Left forelimb (tissue), 1 donor: ENCODE measurements around the gene CENPP.
A peak's percentile ranks its signal among the peaks of the same experiment; 100 is the strongest.

Experiments used
- DNase-seq: peaks from one replicate; pipeline ENCODE4 v3.0.0-alpha.2; 2018; ENCODE audit warnings: low spot score

The CENPP gene

GRCh38 chr9:92659601-92660000 is 333.8 kb downstream of the CENPP start:
- peak; percentile 60 for DNase-seq

GRCh38 chr9:92660266-92660665 is 334.5 kb downstream of the CENPP start:
- peak; percentile 26 for DNase-seq

DNA sequence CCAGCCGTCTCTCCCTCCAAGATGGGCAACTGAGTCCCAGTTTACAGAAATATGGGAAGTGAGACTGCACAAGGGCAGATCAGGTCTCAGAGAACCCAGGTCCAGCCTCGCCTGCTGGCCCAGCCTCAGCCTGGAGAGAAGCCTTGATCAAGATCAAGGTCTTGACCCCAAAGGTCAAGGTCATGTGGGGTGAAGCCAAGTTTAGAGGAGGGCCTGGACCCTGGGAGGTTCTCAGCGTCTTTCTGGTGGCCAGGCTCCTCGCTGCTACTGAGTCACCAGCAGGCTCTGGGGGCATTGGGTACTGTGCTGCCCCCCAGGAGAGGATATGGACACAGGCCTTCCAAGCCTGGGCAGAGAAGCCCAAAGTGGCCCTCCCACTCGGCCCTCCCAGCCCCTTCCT is 335.4 kb downstream of the CENPP start:
- peak; percentile 34 for DNase-seq

DNA sequence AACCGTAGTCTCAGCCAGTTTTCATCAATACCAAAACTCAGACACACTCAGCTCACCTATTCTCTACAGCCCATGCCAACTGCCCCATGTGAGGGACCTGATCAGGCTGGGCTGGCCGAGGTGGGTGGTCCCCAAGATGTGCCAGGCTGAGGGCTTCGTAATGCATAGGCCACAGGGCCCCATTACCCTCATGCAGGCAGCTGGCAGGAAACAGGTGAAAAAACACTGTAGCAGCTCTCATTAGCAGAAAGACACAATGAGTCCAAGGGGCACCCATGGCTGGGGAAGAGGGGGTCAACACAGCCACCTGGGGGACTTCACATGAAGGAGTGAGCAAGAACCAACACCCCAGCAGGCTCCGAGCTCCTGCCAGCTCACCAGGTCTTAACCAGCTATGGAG is 336.0 kb downstream of the CENPP start:
- peak; percentile 58 for DNase-seq

- no peak for DNase-seq
Observed at GRCh38 chr9:92663126-92663525, 337.4 kb downstream of the CENPP start.

- DNase-seq: no peak
Observed at GRCh38 chr9:92663951-92664350, 338.2 kb downstream of the CENPP start.

GRCh38 chr9:92664394-92665152 is 338.8 kb downstream of the CENPP start:
- no peak for DNase-seq

- DNase-seq: no peak
Observed at GRCh38 chr9:92665836-92666235, 340.1 kb downstream of the CENPP start.

DNA sequence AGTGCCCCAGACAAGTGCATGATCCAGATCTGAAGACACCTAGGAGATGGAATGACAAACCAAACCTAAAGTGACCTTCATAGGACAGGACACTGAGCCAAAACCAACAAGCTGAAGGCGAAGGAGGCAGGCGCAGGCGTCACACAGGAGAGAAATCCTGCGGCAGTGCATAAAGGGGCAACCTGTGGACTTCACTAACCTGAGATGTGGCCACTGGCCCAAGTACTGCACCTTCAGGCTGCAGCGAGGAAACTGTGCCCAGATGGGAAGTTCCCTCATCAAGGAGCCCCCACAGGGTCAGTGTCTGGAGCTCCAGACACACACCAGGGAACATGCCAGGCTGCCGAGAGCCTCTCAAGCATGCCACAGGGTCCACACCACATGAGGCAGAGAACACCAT is 340.5 kb downstream of the CENPP start:
- DNase-seq: no peak

DNA sequence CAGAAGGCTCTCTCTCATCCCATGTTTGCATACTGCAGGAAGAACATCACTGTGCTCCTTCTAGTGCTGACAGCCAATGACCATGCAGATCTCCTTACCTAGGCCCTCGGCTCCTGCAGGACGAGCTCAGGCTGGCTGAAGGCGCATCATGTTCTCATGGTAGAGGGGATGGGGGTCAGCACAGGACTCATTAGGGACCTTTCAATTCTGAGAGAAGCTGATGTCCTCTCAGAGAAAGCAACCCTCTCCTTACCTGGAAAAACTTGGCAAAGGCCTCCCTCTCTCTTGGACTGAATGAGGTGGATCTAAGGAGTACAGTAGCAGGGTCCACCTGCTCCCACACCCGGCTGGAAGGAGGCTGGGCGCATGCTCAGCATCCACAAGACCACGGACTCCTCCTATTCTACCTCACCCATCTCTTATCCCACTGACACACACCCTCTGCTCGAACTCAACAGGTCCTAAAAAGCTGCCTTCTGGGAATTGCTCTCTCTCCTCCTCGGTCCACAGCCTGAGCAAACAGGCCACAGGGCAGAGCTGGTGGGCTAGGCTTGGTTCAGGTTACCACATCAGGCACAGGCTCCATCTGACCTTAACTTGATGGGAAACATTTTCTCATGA is 341.3 kb downstream of the CENPP start:
- DNase-seq: no peak

- no peak for DNase-seq
Observed at GRCh38 chr9:92668746-92669526, 343.2 kb downstream of the CENPP start.

- no peak for DNase-seq
Observed at GRCh38 chr9:92669527-92669889, 343.8 kb downstream of the CENPP start.
